Activated CD4-positive, alpha-beta T cell treated with anti-CD3 and anti-CD28 coated beads, Interleukin-2, amount 50 U/mL, for 24 hours (primary cell): Measurements from ENCODE around the gene TMPRSS11D.

Experiments used
- DNase-seq, 2 donors: peaks; one replicate each; pipeline ENCODE4 v3.0.0-alpha.2; 2020; ENCODE audit warnings: low read depth in 1 of 2, low spot score in 1 of 2

TMPRSS11D gene

GRCh38 chr4:67891645-67892044 is 7.8 kb upstream of the TMPRSS11D start:
- DNase-seq, result no peak

GRCh38 chr4:67886281-67886680 is 2.5 kb upstream of the TMPRSS11D start:
- DNase-seq, result no peak

DNA sequence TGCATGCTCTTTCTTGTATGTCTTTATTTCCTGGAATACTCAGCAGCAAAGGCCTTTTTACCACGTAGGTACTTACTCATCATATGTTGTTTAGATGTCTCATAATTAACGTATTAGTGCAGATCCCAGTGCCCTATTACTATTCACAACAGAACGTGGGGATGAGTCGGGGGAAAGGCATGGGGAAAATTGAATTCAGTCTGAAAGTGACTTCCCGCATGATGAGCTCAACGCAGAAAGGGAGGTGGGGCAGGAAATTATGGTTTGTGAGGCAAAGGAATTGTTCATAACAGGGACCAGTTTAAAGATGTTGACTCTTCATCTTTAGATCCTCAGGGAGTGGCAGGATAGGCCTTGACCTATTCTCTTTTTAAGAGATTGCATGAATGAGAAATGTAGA is 2.0 kb upstream of the TMPRSS11D start:
- no peak for DNase-seq

GRCh38 chr4:67884701-67885100 is 899 bp upstream of the TMPRSS11D start:
- DNase-seq, result no peak

DNA sequence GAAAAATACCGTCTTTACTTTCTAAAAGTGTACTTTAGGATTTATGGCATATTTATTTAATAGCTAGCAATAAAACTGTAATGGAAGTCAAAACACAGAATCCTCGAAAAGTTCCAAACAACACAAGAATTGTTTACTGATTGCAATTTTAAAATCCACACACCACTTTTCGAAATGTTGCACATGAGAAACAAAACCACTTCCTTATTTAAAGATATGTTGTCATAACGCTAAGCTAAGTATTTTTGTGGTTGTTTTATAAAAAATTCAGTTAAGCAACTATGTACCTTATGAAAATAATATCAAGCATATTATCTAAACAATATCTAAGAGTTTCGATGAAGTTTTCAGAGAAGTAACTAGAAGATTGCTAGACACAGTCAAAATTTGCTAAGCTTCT is 344 bp downstream of the TMPRSS11D start:
- no peak for DNase-seq

DNA sequence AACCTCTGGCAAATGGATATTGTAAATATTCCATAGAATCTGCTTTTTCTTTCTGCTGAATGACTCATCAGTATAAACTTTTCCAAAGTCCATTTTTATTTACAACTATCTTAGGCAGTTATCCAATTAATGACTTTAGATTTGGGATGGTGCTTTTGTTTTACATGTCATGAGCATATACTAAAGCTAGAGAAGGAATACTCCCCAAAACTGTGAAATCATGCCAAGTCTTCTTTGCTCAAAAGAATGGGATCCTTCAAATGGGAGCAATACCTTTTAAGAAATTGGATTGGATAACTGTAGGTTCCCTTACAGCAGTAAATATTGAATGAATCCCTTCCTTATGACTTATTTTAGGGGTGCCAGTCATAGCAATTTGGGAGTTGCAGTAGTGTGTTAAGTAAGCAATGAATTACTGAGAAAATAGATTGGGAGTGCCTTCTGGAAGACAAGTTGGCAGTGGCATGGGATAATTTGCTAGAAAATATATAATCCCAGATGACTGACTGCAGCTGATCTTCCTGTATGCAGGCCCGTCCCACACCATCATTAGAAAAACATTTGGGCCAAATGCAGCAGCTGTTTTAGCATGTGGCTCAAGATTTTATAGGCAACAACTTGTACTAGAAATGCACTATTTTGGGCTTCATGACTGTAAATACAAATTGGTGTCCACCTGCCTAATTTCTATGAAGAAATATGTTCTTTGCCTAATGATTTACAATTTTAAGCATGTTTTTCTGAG is 2.8 kb downstream of the TMPRSS11D start:
- DNase-seq, result no peak

DNA sequence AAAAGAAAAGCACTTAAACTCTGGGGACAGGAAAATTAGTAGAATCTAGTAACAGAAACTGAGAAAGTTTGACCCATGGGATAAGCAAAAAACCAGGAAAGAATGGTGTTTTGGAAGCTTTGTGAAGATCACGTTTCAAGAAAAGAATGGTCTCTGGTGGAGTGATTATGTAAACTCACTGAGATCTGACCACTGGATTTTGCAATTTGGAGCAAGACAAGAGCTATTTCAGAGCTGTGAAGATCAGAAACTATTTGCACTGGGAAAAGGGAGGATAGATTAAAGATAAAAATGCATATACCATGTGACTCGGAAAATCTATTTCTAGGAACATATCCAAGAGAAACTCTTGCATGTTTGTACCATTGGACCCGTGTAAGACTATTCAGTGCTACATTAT is 4.3 kb downstream of the TMPRSS11D start:
- DNase-seq, result no peak

DNA sequence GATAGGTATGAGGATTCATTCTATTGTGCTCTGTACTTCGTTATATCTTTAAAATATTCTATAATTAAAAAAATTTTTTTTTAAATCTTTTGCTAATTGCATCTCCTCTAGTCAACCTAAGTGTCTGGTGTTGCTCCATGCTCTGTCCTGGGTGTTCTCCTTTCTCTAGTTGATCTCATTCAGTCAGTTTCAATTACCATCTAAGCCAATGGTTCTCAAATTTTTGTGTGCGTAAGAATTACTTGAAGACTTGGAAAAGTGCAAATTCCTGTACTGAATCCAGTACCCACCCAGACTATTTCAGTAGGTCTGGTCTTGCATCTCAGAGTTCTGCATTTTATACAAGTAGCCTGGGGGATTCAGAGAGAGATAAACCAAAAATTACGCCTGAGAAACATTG is 6.7 kb downstream of the TMPRSS11D start:
- no peak for DNase-seq

- no peak for DNase-seq
These were observed 8.8 kb downstream of the TMPRSS11D start for GRCh38 chr4:67874986-67875385.

DNA sequence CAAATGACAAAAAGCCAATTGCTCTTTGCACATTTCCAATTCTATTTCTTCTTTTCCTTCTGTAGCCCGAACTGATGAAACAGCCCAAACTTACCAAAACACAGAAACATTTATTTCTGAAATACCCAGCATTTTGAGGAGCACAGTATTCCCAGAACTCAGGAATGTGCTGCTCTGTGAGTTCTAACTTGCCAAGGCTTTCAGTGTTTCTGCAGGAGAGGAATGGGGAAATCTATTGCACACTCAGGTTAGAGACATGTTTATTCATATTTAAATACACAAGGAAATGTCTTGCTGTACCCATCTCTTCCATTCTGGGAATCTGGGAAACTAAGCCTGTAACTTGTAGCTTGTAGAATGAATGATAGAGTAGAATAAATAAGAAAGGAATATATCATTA is 10.7 kb downstream of the TMPRSS11D start:
- no peak for DNase-seq

DNA sequence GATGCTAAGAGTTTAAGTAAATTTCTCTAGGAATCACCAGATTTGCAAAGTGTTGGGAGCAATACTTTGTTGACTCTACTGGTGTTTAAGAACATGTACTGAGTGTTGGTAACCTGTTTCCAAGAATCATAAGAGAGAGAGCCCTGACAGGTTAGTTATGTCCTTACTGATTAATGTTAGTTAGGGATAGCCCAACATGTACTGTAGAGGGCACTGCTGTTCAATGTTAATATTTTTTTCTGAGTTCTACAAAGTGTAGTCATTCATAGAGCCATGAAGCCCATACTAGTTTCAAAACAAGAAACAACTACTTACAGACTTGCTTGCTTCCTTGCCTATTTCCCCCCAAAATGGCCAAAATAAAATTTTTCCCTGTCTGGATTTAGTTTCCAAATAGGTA is 11.9 kb downstream of the TMPRSS11D start:
- DNase-seq, result no peak

GRCh38 chr4:67869580-67870190 is 14.1 kb downstream of the TMPRSS11D start:
- DNase-seq, result no peak

DNA sequence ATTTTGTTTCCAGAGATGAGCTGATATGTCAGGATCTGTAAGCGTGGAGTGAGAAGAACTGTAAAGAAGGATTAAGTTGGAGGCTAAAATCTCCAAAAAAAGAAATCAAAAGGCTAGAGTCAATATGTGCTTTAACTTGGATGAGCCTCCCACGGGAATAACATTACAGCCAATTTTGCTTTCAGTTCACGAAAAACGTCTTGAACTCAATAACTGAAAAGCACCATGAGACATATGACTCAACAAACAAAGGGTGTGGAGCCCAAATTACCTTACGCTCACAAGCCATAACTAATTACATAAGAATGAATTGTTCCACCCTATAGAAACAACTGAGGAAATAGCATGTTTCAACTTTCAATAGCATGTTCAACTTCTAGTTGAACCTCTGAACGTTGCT is 22.3 kb downstream of the TMPRSS11D start:
- DNase-seq, result no peak

DNA sequence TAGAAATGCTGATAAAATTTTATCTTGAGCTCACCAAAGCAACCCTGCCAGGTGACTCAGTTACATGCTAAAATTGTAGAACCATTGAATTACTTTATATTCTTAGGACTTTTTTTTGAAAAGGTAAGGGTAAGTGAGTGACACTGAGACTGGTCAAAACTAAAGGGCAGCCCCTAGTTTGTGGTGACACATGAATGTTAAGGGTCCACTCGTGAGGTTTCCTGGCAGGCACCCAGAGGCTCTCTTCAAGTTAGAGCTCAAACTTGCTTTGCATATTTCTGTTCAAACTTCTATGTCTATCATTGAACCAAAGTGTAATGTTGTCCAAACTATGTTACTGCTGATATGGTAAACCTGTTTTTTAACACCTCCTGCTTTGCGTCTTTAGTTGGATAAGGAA is 30.5 kb downstream of the TMPRSS11D start:
- DNase-seq, result no peak

GRCh38 chr4:67820903-67821302 is 62.9 kb downstream of the TMPRSS11D start:
- no peak for DNase-seq

DNA sequence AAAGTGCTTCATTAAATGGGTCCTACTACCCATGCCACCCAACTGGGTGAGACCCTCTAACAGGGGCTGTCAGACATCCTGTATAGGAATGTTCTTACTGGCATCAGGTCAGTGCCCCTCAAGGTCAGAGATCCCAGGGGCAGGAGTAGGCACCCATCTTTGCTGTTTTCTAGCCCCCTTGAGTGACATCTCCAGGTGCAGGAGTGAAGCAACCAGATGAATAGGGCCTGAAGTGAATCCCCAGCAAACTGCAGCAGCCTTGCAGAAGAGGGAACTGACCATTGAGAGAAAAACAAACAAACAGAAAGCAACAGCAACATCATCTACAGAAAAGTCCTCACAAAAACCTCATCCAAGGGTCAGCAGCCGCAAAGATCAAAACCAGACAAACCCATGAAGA is 73.8 kb downstream of the TMPRSS11D start:
- no peak for DNase-seq

DNA sequence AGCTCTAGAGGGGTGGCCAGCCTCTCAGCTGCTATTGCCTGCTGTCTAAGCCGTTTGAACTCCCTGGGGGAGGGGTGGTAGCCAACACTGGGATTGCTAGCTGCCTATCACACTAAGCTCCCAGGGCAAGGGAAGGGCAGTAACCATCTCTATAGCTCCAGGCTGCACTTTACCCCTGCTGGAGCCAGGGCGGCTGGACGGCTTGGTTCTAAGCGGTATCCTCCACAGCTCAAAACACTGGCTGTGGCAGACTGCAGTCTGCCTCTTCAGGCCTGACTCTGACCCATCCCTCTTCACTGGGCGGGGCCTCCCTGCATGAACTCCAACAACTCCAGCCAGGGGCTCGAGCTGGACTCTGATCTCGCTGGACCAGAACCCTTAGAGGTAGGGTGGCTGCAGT is 74.3 kb downstream of the TMPRSS11D start:
- no peak for DNase-seq

DNA sequence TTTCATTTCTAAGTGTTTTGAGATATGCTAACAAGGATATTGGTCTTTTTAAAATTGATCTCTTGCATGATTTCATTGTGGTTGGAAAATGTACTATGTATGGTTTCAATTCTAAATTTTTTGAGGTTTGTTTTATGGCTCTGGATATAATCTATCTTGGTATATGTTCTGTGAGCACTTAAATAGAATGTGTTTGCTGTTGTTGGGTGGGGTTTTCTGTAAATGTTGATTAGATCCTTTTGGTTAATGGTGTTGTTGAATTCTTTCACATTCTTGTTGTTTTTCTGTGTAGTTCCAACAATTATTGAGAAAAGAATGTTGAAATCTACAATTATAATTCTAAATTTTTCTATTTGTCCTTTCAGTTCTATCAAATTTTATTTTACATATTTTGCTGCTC is 87.0 kb downstream of the TMPRSS11D start:
- no peak for DNase-seq

DNA sequence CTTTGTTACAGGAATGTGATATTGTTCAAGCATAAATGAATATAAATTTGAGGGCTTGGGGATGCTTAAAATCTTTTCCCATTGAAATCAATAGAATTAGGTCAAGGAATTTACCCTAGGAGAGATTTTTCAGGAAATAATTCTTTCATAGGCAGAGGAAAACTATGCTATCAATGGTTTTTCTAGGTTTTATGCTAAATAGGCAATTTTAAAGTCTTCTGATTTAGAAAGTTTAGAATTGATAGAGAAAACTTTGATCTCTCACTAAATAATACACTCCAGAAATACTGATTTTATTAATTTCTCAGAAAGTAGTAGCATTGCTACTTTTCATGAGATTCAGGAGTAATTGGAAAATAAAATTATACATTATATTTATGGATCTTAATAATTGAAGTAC is 93.1 kb downstream of the TMPRSS11D start:
- no peak for DNase-seq

GRCh38 chr4:67787311-67787710 is 96.5 kb downstream of the TMPRSS11D start:
- no peak for DNase-seq

GRCh38 chr4:67785528-67785927 is 98.3 kb downstream of the TMPRSS11D start:
- no peak for DNase-seq

DNA sequence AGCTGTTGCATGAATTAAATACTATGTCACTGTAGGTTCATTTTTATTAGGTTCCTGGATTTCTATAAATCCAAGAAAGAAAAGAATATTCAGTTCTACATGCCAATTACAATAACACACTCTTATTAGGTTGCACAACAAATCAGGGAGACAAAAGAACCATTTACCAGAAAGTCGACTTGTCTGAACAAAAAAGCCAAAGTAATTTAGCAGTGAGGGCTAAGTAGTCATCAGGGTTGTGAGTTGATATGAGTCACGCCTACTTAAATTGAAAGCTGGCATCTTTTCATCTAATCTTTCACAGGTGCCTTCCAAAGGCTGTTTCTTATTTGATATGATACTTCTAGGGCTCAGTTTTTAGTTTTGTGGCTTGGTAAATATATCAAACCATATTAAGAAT is 104.2 kb downstream of the TMPRSS11D start:
- DNase-seq, result no peak

GRCh38 chr4:67776746-67777145 is 107.1 kb downstream of the TMPRSS11D start:
- DNase-seq, result no peak
